SW 1271 (cell line): ENCODE data around the gene DGKD.

Experiments
- DNase-seq, 2 experiments: peaks; one replicate each; lab custom pipeline; 2025; lab: John Stamatoyannopoulos, UW

DGKD gene

GRCh38 chr2:233429175-233429897 is 75.0 kb downstream of the DGKD start:
- DNase-seq: no peak

GRCh38 chr2:233430081-233430480 is 75.8 kb downstream of the DGKD start:
- DNase-seq: peak in 1 of 2 experiments; percentile 19

- DNase-seq: no peak
Measured at GRCh38 chr2:233430651-233431050, 76.4 kb downstream of the DGKD start.

GRCh38 chr2:233433029-233433428 is 78.7 kb downstream of the DGKD start:
- DNase-seq: no peak

GRCh38 chr2:233433794-233434193 is 79.5 kb downstream of the DGKD start:
- no peak for DNase-seq

GRCh38 chr2:233434666-233435330 is 80.5 kb downstream of the DGKD start:
- no peak for DNase-seq

- no peak for DNase-seq
Measured at GRCh38 chr2:233435436-233436190, 81.3 kb downstream of the DGKD start.

- DNase-seq: no peak
Measured at GRCh38 chr2:233436191-233436581, 81.9 kb downstream of the DGKD start.

GRCh38 chr2:233436691-233437438 is 82.6 kb downstream of the DGKD start:
- DNase-seq: no peak

GRCh38 chr2:233437439-233437955 is 83.2 kb downstream of the DGKD start:
- no peak for DNase-seq

GRCh38 chr2:233438573-233439147 is 84.4 kb downstream of the DGKD start:
- DNase-seq: no peak

- no peak for DNase-seq
Measured at GRCh38 chr2:233439191-233439590, 84.9 kb downstream of the DGKD start.

- DNase-seq: no peak
Measured at GRCh38 chr2:233440314-233440713, 86.0 kb downstream of the DGKD start.

GRCh38 chr2:233440714-233441113 is 86.4 kb downstream of the DGKD start:
- DNase-seq: no peak

- no peak for DNase-seq
Measured at GRCh38 chr2:233441161-233442027, 87.1 kb downstream of the DGKD start.

- DNase-seq: no peak
Measured at GRCh38 chr2:233442028-233442310, 87.7 kb downstream of the DGKD start.

- DNase-seq: peak; percentile 38 to 83
Measured at GRCh38 chr2:233443511-233444183, 89.4 kb downstream of the DGKD start.

- DNase-seq: no peak
Measured at GRCh38 chr2:233444501-233444900, 90.2 kb downstream of the DGKD start.

GRCh38 chr2:233445152-233445830 is 91.0 kb downstream of the DGKD start:
- no peak for DNase-seq

- DNase-seq: no peak
Measured at GRCh38 chr2:233446121-233446520, 91.8 kb downstream of the DGKD start.
